ENCODE results near the gene ACSF3. TPM values are rescaled to one million over a fixed set of nuclear protein-coding genes. Genes with fewer than 3 reads are reported as not detected.

ACSF3 gene
- total RNA-seq, 4 donors from 2014 or later = 26.1 to 55.1 (median 32.5) TPM

DNA sequence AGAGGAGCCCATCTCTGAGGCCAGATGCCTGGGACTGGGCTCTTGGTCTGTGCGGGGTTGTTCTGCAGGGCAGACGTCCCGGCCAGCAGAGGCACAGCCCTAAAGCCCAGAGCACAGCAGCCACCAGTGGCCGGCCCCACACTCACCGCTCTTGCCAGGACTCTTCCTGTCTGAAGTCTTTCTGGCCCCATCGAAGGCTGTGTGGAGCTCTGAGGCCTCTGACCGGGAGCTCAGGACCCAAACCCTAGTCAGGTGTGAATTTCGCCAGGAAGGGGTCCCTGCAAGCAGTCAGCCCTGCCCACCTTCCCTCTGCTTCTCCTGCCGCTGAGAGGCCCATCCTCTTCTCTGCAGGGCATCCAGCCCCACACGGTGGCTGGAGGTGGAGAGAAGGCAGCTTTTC lies 10.7 kb downstream of the ACSF3 start:
- Histone ChIP-seq H3K9me3 (no peaks in the 10 kb centered on the region), H3K27ac (no peak overlapping the region), H3K36me3 (peaks cover 75% of the 10 kb centered on the region), H3K4me1 (no peaks in the 10 kb centered on the region), H3K4me3 (no peak overlapping the region), H3K27me3 (no peaks in the 10 kb centered on the region)
- TF ChIP-seq EP300 (IDR thresholded peaks at IDR 0.05) = no peak
- TF ChIP-seq POLR2AphosphoS5 (IDR thresholded peaks at IDR 0.05) = no peak
- TF ChIP-seq POLR2A (IDR thresholded peaks at IDR 0.05) = no peak
- TF ChIP-seq, protein P1, sequence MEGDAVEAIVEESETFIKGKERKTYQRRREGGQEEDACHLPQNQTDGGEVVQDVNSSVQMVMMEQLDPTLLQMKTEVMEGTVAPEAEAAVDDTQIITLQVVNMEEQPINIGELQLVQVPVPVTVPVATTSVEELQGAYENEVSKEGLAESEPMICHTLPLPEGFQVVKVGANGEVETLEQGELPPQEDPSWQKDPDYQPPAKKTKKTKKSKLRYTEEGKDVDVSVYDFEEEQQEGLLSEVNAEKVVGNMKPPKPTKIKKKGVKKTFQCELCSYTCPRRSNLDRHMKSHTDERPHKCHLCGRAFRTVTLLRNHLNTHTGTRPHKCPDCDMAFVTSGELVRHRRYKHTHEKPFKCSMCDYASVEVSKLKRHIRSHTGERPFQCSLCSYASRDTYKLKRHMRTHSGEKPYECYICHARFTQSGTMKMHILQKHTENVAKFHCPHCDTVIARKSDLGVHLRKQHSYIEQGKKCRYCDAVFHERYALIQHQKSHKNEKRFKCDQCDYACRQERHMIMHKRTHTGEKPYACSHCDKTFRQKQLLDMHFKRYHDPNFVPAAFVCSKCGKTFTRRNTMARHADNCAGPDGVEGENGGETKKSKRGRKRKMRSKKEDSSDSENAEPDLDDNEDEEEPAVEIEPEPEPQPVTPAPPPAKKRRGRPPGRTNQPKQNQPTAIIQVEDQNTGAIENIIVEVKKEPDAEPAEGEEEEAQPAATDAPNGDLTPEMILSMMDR (IDR thresholded peaks at IDR 0.05) = no peak
- DNase-seq (ENCODE audit: low spot score in 2 of 2) = no peak
- 83% methylated on average over 4 of the region's 10 CpGs for whole genome bisulfite sequencing

DNA sequence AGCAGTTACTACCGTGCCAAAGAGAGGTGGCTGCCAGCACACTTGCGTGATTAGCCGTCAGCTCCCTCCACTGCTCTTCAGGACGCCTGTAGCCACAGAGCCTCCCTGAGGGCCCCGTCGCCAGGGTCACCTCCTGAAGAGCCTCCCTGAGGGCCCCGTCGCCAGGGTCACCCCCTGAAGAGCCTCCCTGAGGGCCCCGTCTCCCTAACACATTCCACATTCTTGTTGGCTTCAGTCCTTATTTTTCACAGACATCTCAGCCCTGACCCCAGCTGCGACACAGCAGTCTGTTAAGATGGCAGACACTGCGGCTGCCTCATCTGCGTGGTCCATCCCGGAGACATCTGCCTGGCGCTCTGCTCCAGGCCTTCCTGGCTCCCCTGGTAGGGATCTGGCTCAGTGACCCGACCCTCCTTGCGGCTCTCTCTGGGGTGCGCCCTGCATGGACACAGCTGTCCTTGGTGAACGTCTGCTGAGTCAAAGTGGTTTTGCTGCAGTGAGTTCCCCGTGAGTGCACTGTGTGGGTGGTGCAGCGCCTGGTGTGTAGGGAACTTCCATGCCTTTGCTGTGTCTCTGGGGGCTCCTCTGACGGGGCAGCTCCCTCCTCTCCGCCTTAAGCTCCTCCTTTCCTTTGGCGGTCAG lies 11.4 kb downstream of the ACSF3 start:
- no peak overlapping the region for H3K4me3 ChIP-seq
- DNase-seq (ENCODE audit: low spot score in 2 of 2) = no peak
- H3K36me3 ChIP-seq = peaks cover 73% of the 10 kb centered on the region
- H3K9me3 ChIP-seq = no peaks in the 10 kb centered on the region
- no peaks in the 10 kb centered on the region for H3K27me3 ChIP-seq
- no peak for TF ChIP-seq EP300 (IDR thresholded peaks at IDR 0.05)
- no peak for TF ChIP-seq POLR2A (IDR thresholded peaks at IDR 0.05)
- TF ChIP-seq, protein P1 (IDR thresholded peaks at IDR 0.05) = no peak
- TF ChIP-seq POLR2AphosphoS5 (IDR thresholded peaks at IDR 0.05) = no peak
- no peaks in the 10 kb centered on the region for H3K4me1 ChIP-seq
- no peak overlapping the region for H3K27ac ChIP-seq
- 81% methylated on average over 15 of the region's 23 CpGs for WGBS

DNA sequence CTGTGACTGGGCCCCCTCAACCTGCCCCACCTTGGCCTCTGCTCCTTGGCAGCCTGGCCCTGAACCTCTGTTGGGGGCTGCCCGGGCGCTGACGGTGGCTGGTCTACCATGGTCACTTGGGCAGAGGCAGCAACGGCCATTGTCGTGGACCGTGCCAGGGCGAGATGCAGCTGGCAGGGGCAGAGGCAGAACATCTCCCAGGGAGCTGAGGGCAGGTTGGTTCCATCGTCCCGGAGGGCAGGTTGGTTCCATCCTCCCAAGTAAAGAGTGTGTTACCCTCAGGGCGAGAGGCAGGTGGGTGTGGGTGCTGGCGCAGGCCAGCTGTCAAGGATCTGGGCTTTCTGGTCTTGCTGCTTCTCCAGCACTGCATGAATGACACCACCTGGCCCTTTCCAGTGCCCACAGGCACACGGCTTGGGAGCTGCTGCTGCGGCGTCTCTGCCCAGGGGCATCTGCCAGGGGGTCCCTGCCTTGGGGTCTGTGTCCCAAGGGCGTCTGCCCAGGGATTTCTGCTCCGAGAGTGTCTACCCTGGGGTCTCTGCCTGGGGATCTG lies 12.0 kb downstream of the ACSF3 start:
- DNase-seq (ENCODE audit: low spot score in 2 of 2) = no peak

DNA sequence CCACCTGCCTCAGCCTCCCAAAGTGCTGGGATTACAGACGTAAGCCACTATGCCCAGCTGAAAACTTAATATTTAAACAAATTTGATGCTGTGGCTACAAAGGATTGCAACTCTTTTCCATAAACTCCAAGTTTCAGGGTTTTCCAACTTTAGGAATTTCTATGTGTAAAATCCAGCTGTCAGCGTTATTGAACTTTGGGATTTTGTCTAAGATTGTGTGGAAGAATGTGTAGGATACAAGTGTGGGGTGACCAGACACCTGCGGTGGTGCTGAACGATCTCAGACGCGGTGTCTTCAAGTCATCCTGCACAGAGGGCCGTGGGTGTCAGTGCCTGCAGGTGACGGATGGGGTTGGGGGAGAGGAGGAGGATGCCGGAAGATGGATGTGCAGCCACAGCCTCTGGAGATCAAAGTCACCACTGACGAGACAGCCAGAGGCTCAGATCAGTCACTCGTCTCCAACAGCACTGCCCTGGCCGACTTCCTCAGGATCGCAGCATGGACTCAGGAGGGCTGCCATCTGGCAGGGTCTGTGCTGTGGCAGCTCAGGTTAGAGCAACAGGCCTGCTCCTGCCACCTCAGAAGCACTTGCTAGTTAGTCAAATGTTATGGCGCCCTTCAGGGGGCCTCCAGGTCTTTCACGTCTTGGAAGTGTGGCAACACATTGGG lies 13.0 kb downstream of the ACSF3 start:
- no peak for DNase-seq (ENCODE audit: low spot score in 2 of 2)
- Histone ChIP-seq H3K27me3 (no peaks in the 10 kb centered on the region), H3K9me3 (no peaks in the 10 kb centered on the region), H3K36me3 (peaks cover 64% of the 10 kb centered on the region), H3K4me1 (no peaks in the 10 kb centered on the region), H3K4me3 (no peak overlapping the region), H3K27ac (no peak overlapping the region)
- 81% methylated on average over 11 of the region's 15 CpGs for WGBS
- TF ChIP-seq POLR2AphosphoS5 (IDR thresholded peaks at IDR 0.05) = no peak
- TF ChIP-seq, protein P1 (IDR thresholded peaks at IDR 0.05) = no peak
- no peak for TF ChIP-seq EP300 (IDR thresholded peaks at IDR 0.05)
- no peak for TF ChIP-seq POLR2A (IDR thresholded peaks at IDR 0.05)

More for the DNA sequence above, 12.0 kb downstream of the ACSF3 start:
- Histone ChIP-seq H3K36me3 (peaks cover 67% of the 10 kb centered on the region), H3K9me3 (no peaks in the 10 kb centered on the region), H3K4me3 (no peak overlapping the region), H3K4me1 (no peaks in the 10 kb centered on the region), H3K27ac (no peak overlapping the region), H3K27me3 (no peaks in the 10 kb centered on the region)
- TF ChIP-seq, protein P1 (IDR thresholded peaks at IDR 0.05) = no peak
- TF ChIP-seq EP300 (IDR thresholded peaks at IDR 0.05) (no peak), POLR2AphosphoS5 (IDR thresholded peaks at IDR 0.05) (no peak), POLR2A (IDR thresholded peaks at IDR 0.05) (no peak)
- 83% methylated on average over 7 of the region's 16 CpGs for WGBS

DNA sequence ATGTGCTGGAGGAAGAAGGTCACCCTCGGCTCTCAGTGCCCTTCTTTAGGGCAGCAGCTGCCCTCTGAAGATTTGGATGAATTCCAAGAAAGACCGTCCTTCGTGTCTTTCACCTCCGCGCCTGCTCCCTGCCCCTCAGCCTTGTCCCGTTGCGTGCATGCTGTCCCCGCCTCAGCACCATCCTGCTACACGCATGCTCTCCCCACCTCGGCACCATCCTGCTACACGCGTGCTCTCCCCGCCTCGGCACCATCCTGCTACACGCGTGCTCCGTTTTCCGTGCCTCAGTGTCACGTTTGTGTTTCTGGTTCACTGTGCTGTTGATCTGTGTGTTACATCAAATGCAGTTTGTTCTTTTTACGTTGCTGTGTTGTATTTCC lies 13.5 kb downstream of the ACSF3 start:
- no peaks in the 10 kb centered on the region for H3K9me3 ChIP-seq
- WGBS = 92% methylated on average over 20 of the region's 20 CpGs
- peaks cover 64% of the 10 kb centered on the region for H3K36me3 ChIP-seq
- TF ChIP-seq EP300 (IDR thresholded peaks at IDR 0.05) (no peak), POLR2AphosphoS5 (IDR thresholded peaks at IDR 0.05) (no peak), POLR2A (IDR thresholded peaks at IDR 0.05) (no peak)
- TF ChIP-seq, protein P1 (IDR thresholded peaks at IDR 0.05) = no peak
- H3K4me1 ChIP-seq = no peaks in the 10 kb centered on the region
- H3K27ac ChIP-seq = no peak overlapping the region
- H3K27me3 ChIP-seq = no peaks in the 10 kb centered on the region
- no peak overlapping the region for H3K4me3 ChIP-seq
- peak in 1 of 2 donors; percentile 49 for DNase-seq (ENCODE audit: low spot score in 2 of 2)
